ENCODE measurements around the gene TNFRSF9. TPM values are rescaled to one million over a fixed set of nuclear protein-coding genes. Genes with fewer than 3 reads are reported as not detected.
"Not testable (repeated sequence)": the region's sequence is repeated elsewhere in the genome, so short reads cannot be mapped to it uniquely, and the experiment has no call there.

The TNFRSF9 gene
- total RNA-seq, 4 donors from 2014 or later: 0.15 to 0.19 TPM; not detected in 2

- Histone ChIP-seq H3K4me3 (no peak overlapping the region), H3K36me3 (no peaks in the 10 kb centered on the region), H3K4me1 (no peaks in the 10 kb centered on the region), H3K27ac (no peak overlapping the region), H3K9me3 (no peaks in the 10 kb centered on the region), H3K27me3 (peaks cover 0 to 30% (median 0%) of the 10 kb centered on the region in 4 donors)
- no peak for DNase-seq
- intact Hi-C loops (cut with DNase I): no loop called here
- 82 to 87% methylated on average over 7 of the region's 7 CpGs for WGBS, 2 donors
- no peak for TF ChIP-seq CTCF (IDR thresholded peaks at IDR 0.05)
Observed at GRCh38 chr1:7921796-7922195, 18.8 kb downstream of the TNFRSF9 start.

GRCh38 chr1:7919880-7920279 is 20.8 kb downstream of the TNFRSF9 start:
- H3K27ac ChIP-seq: no peak overlapping the region
- no peak overlapping the region for H3K4me3 ChIP-seq
- 78 to 81% methylated on average over 5 of the region's 5 CpGs for WGBS, 2 donors
- H3K27me3 ChIP-seq: peaks cover 0 to 18% (median 0%) of the 10 kb centered on the region in 4 donors
- H3K36me3 ChIP-seq: no peaks in the 10 kb centered on the region
- TF ChIP-seq CTCF (IDR thresholded peaks at IDR 0.05) (no peak), POLR2A (IDR thresholded peaks at IDR 0.05) (no peak)
- no peak for DNase-seq
- intact Hi-C loops (cut with DNase I): no loop called here
- H3K9me3 ChIP-seq: no peaks in the 10 kb centered on the region
- H3K4me1 ChIP-seq: no peaks in the 10 kb centered on the region

- DNase-seq; H3K4me1 ChIP-seq; H3K4me3 ChIP-seq; H3K27ac ChIP-seq; H3K9me3 ChIP-seq; intact Hi-C loops (cut with DNase I); H3K36me3 ChIP-seq: not testable (repeated sequence)
- 76 to 84% methylated on average over 5 of the region's 5 CpGs for WGBS, 2 donors
- peaks cover 0 to 25% (median 0%) of the 10 kb centered on the region in 4 donors for H3K27me3 ChIP-seq
Observed at GRCh38 chr1:7917971-7918370, 22.7 kb downstream of the TNFRSF9 start.

GRCh38 chr1:7916501-7916830 is 24.2 kb downstream of the TNFRSF9 start:
- TF ChIP-seq CTCF (IDR thresholded peaks at IDR 0.05) (no peak), POLR2A (IDR thresholded peaks at IDR 0.05) (no peak)
- Histone ChIP-seq H3K4me3 (no peak overlapping the region), H3K4me1 (peaks cover 0 to 6% (median 0%) of the 10 kb centered on the region in 3 donors), H3K36me3 (no peaks in the 10 kb centered on the region), H3K27ac (no peak overlapping the region), H3K9me3 (no peaks in the 10 kb centered on the region), H3K27me3 (peaks cover 0 to 25% (median 0%) of the 10 kb centered on the region in 4 donors)
- 65 to 81% methylated on average over 2 of the region's 2 CpGs for WGBS, 2 donors
- intact Hi-C loops (cut with DNase I): no loop called here
- no peak for DNase-seq

GRCh38 chr1:7915826-7916500 is 24.7 kb downstream of the TNFRSF9 start:
- WGBS, 2 donors: 52 to 70% methylated on average over 5 of the region's 5 CpGs
- intact Hi-C loops (cut with DNase I): no loop called here
- Histone ChIP-seq H3K9me3 (no peaks in the 10 kb centered on the region), H3K4me3 (no peak overlapping the region), H3K4me1 (peaks cover 0 to 6% (median 0%) of the 10 kb centered on the region in 3 donors), H3K36me3 (no peaks in the 10 kb centered on the region), H3K27me3 (peaks cover 0 to 25% (median 0%) of the 10 kb centered on the region in 4 donors), H3K27ac (no peak overlapping the region)
- DNase-seq: no peak
- no peak for TF ChIP-seq CTCF (IDR thresholded peaks at IDR 0.05)
- TF ChIP-seq POLR2A (IDR thresholded peaks at IDR 0.05): no peak

Measured in esophagus squamous epithelium (tissue), 5 donors.